GM18858 (cell line): Measurements from ENCODE around the gene FHOD3.

Source experiments
- ATAC-seq: cut with Tn5 transposase; IDR thresholded peaks from one replicate; pipeline ENCODE4 v1.9.1; 2021; ENCODE audit not compliant: unreplicated experiment

FHOD3 gene

GRCh38 chr18:36321658-36322407 lies 24.3 kb downstream of the FHOD3 start:
- no peak for ATAC-seq

GRCh38 chr18:36322408-36322728 lies 24.9 kb downstream of the FHOD3 start:
- no peak for ATAC-seq

GRCh38 chr18:36322734-36323133 lies 25.2 kb downstream of the FHOD3 start:
- no peak for ATAC-seq

- ATAC-seq = no peak
These were observed 25.9 kb downstream of the FHOD3 start for GRCh38 chr18:36323421-36323820.

- no peak for ATAC-seq
These were observed 28.3 kb downstream of the FHOD3 start for GRCh38 chr18:36325846-36326245.

GRCh38 chr18:36326771-36327170 lies 29.3 kb downstream of the FHOD3 start:
- ATAC-seq = no peak

- ATAC-seq = no peak
These were observed 30.1 kb downstream of the FHOD3 start for GRCh38 chr18:36327352-36328316.

GRCh38 chr18:36328385-36328858 lies 30.9 kb downstream of the FHOD3 start:
- no peak for ATAC-seq

- no peak for ATAC-seq
These were observed 31.4 kb downstream of the FHOD3 start for GRCh38 chr18:36328916-36329315.

- ATAC-seq = no peak
These were observed 32.3 kb downstream of the FHOD3 start for GRCh38 chr18:36329684-36330434.

- ATAC-seq = no peak
These were observed 33.0 kb downstream of the FHOD3 start for GRCh38 chr18:36330435-36331052.

GRCh38 chr18:36331521-36331971 lies 34.0 kb downstream of the FHOD3 start:
- no peak for ATAC-seq

- ATAC-seq = no peak
These were observed 35.9 kb downstream of the FHOD3 start for GRCh38 chr18:36333414-36333813.

GRCh38 chr18:36334798-36335197 lies 37.3 kb downstream of the FHOD3 start:
- ATAC-seq = no peak

GRCh38 chr18:36335476-36336279 lies 38.2 kb downstream of the FHOD3 start:
- ATAC-seq = no peak

GRCh38 chr18:36337679-36338402 lies 40.3 kb downstream of the FHOD3 start:
- ATAC-seq = no peak

- no peak for ATAC-seq
These were observed 41.0 kb downstream of the FHOD3 start for GRCh38 chr18:36338403-36338933.

GRCh38 chr18:36340246-36340645 lies 42.7 kb downstream of the FHOD3 start:
- ATAC-seq = no peak

GRCh38 chr18:36341944-36342343 lies 44.4 kb downstream of the FHOD3 start:
- ATAC-seq = no peak
